ENCODE data around the gene LMF1.

DNA sequence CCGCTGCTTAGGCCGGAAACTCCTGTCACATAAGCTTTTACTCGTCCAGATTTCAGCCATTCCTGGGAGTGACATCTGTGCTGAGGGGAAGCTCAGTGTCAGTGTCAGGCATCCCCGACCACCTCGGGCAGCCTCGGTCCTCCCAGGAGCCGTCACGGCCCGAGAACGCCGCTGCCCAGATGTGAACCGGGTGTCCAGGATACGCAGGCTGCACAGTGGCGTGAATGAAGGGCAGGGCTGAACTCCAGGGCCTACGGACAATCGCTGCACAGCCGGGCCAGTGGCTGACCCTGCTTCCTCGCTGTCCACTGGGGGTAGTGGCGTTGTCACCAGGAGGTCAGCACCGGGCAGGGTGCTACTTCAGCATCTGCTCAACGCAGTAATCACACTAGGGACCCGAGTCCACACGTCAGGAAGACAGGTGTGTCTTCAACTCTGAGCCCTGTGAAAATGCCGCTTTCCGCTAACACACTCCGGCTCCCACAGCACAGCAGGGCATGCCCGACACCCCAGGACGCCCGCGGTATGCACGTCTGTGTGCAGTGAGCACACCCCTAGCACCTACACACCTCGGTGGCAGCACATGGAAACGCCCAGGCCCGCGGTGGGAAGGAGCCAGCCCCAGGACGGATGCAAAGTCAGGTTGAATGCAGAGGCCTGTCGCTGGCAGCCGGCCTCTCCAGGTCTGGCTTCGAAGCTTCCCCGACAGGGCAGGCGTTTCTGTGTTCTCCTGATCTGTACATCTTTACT lies 3.1 kb downstream of the LMF1 start:
- TF ChIP-seq, protein P1, sequence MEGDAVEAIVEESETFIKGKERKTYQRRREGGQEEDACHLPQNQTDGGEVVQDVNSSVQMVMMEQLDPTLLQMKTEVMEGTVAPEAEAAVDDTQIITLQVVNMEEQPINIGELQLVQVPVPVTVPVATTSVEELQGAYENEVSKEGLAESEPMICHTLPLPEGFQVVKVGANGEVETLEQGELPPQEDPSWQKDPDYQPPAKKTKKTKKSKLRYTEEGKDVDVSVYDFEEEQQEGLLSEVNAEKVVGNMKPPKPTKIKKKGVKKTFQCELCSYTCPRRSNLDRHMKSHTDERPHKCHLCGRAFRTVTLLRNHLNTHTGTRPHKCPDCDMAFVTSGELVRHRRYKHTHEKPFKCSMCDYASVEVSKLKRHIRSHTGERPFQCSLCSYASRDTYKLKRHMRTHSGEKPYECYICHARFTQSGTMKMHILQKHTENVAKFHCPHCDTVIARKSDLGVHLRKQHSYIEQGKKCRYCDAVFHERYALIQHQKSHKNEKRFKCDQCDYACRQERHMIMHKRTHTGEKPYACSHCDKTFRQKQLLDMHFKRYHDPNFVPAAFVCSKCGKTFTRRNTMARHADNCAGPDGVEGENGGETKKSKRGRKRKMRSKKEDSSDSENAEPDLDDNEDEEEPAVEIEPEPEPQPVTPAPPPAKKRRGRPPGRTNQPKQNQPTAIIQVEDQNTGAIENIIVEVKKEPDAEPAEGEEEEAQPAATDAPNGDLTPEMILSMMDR (IDR thresholded peaks at IDR 0.05), result no peak
- TF ChIP-seq POLR2A (IDR thresholded peaks at IDR 0.05), result no peak
